A673 (cell line): ENCODE measurements around the gene TMEM125.

Experiments
- EZH2 ChIP-seq: fragments of 200-600 bp; sonication (generic); IDR thresholded peaks from 2 replicates; pipeline ENCODE4 v1.6.1; 2017; ENCODE audit warnings: borderline replicate concordance, low read depth, mild to moderate bottlenecking, mixed read lengths, antibody characterized with exemption, low read length; ENCODE audit not compliant: poor library complexity, severe bottlenecking
- TF ChIP-seq, protein P1 (sequence below): fragments of 300-800, 200-600 bp; sonication (generic); conservative IDR thresholded peaks from 2 replicates; pipeline ENCODE4 v1.5.1; 2017; ENCODE audit warnings: low read depth, mild to moderate bottlenecking, antibody characterized with exemption, low read length, moderate library complexity, mixed read lengths

GRCh38 chr1:43312663-43313515, 43.1 kb downstream of the TMEM125 start:
- TF ChIP-seq, protein P1, sequence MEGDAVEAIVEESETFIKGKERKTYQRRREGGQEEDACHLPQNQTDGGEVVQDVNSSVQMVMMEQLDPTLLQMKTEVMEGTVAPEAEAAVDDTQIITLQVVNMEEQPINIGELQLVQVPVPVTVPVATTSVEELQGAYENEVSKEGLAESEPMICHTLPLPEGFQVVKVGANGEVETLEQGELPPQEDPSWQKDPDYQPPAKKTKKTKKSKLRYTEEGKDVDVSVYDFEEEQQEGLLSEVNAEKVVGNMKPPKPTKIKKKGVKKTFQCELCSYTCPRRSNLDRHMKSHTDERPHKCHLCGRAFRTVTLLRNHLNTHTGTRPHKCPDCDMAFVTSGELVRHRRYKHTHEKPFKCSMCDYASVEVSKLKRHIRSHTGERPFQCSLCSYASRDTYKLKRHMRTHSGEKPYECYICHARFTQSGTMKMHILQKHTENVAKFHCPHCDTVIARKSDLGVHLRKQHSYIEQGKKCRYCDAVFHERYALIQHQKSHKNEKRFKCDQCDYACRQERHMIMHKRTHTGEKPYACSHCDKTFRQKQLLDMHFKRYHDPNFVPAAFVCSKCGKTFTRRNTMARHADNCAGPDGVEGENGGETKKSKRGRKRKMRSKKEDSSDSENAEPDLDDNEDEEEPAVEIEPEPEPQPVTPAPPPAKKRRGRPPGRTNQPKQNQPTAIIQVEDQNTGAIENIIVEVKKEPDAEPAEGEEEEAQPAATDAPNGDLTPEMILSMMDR, result no peak
- TF ChIP-seq EZH2, result no peak
